Left renal cortex interstitium (tissue), 4 donors: Measurements from ENCODE around the gene TUBE1. TPM values are rescaled to one million over a fixed set of nuclear protein-coding genes. Genes with fewer than 3 reads are reported as not detected.

Experiments used
- DNase-seq, 4 donors: peaks; one replicate each; pipeline ENCODE4 v3.0.0-alpha.2; 2013; ENCODE audit warnings: low read depth in 4 of 4, low spot score in 2 of 4, missing footprints in 1 of 4
- polyA plus RNA-seq, 4 donors: library from polyadenylated mRNA; unstranded; fragments of 120-200 nt; gene quantifications; one replicate each; pipeline ENCODE4 v1.2.1, GENCODE V29; 2013; ENCODE audit not compliant: insufficient read length in 4 of 4

The TUBE1 gene
- polyA plus RNA-seq, 4 donors = 24.6 to 55.7 (median 38.0) TPM

GRCh38 chr6:112038268-112038667 lies 49.0 kb downstream of the TUBE1 start:
- no peak for DNase-seq

GRCh38 chr6:112037783-112038216 lies 49.5 kb downstream of the TUBE1 start:
- no peak for DNase-seq

GRCh38 chr6:112036088-112036637 lies 51.1 kb downstream of the TUBE1 start:
- DNase-seq = no peak

GRCh38 chr6:112034616-112034995 lies 52.7 kb downstream of the TUBE1 start:
- DNase-seq = no peak

GRCh38 chr6:112033791-112034615 lies 53.3 kb downstream of the TUBE1 start:
- no peak for DNase-seq

GRCh38 chr6:112032728-112033127 lies 54.6 kb downstream of the TUBE1 start:
- DNase-seq = no peak

- no peak for DNase-seq
These were observed 55.3 kb downstream of the TUBE1 start for GRCh38 chr6:112031960-112032359.

GRCh38 chr6:112030961-112031660 lies 56.2 kb downstream of the TUBE1 start:
- DNase-seq = no peak

GRCh38 chr6:112030206-112030960 lies 56.9 kb downstream of the TUBE1 start:
- no peak for DNase-seq

- DNase-seq = no peak
These were observed 58.0 kb downstream of the TUBE1 start for GRCh38 chr6:112029045-112029822.

GRCh38 chr6:112027942-112028674 lies 59.2 kb downstream of the TUBE1 start:
- no peak for DNase-seq

- DNase-seq = no peak
These were observed 60.3 kb downstream of the TUBE1 start for GRCh38 chr6:112026933-112027332.

GRCh38 chr6:112024464-112024863 lies 62.8 kb downstream of the TUBE1 start:
- no peak for DNase-seq

GRCh38 chr6:112022749-112023148 lies 64.5 kb downstream of the TUBE1 start:
- no peak for DNase-seq

- no peak for DNase-seq
These were observed 65.5 kb downstream of the TUBE1 start for GRCh38 chr6:112021691-112022310.
